SK-N-SH (cell line): ENCODE data around the gene STH. TPM values are rescaled to one million over a fixed set of nuclear protein-coding genes. Genes with fewer than 3 reads are reported as not detected.

Source experiments
- CTCF ChIA-PET: fragments of 300-600, 350-600 bp; formaldehyde crosslinking; extraction: SDS; loops from one replicate; lab custom pipeline; 2021; lab: Yijun Ruan, JAX
- POLR2A ChIA-PET: fragments of 350-600 bp; sonication (Branson Sonifier 250); formaldehyde crosslinking; extraction: SDS; loops from one replicate; lab custom pipeline; 2020; ENCODE audit warnings: antibody characterized with exemption, inconsistent platforms; lab: Yijun Ruan, JAX
- DNase-seq: peaks from one replicate; pipeline ENCODE4 v3.0.0; 2012
- H2AFZ ChIP-seq: fragments of 200-600 bp; sonication (generic); 2 replicates; pipeline ENCODE4 v1.8.1; 2016; ENCODE audit warnings: antibody characterized with exemption, mild to moderate bottlenecking, low read depth
- H3F3A ChIP-seq: fragments of 200-600 bp; sonication (generic); replicated peaks from 2 replicates; pipeline ENCODE3; 2016; ENCODE audit warnings: antibody characterized with exemption, mild to moderate bottlenecking; ENCODE audit not compliant: insufficient read depth
- H3K27ac ChIP-seq, 2 experiments: fragments of 200-500 bp in 1 of 2; fragments of 200-600 bp in 1 of 2; sonication (Bioruptor generic) in 1 of 2; sonication (generic), shearing (Covaris generic) in 1 of 2; 2 replicates each; pipeline versions ENCODE4 v1.5.1 to v1.6.1; 2014 to 2016; ENCODE audit warnings: low read depth in 2 of 2, inconsistent platforms in 1 of 2, low read length in 1 of 2, mild to moderate bottlenecking in 1 of 2, mixed read lengths in 1 of 2
- H3K27me3 ChIP-seq: fragments of 200-600 bp; sonication (generic), shearing (Covaris generic); 2 replicates; pipeline ENCODE4 v1.6.1; 2016; ENCODE audit warnings: mixed run types; ENCODE audit not compliant: insufficient read depth
- H3K36me3 ChIP-seq, 2 experiments: fragments of 200-500 bp in 1 of 2; fragments of 200-600 bp in 1 of 2; sonication (Bioruptor generic) in 1 of 2; sonication (generic) in 1 of 2; replicated peaks in 1 of 2; 2 replicates each; pipeline versions ENCODE3 to v1.5.1; 2014 to 2016; ENCODE audit warnings: low read length in 1 of 2, mild to moderate bottlenecking in 1 of 2; ENCODE audit not compliant: insufficient read depth in 2 of 2, control insufficient read depth in 1 of 2
- H3K4me1 ChIP-seq, 2 experiments: fragments of 200-500 bp in 1 of 2; fragments of 200-600 bp in 1 of 2; sonication (Bioruptor generic) in 1 of 2; sonication (generic), shearing (Covaris generic) in 1 of 2; 2 replicates each; pipeline versions ENCODE4 v1.5.1 to v1.6.1; 2014 to 2016; ENCODE audit warnings: low read depth in 1 of 2, low read length in 1 of 2, mixed run types in 1 of 2; ENCODE audit not compliant: insufficient read depth in 2 of 2, control insufficient read depth in 1 of 2
- H3K4me2 ChIP-seq: fragments of 200-600 bp; sonication (generic), shearing (Covaris generic); 2 replicates; pipeline ENCODE4 v1.6.1; 2017; ENCODE audit warnings: mixed run types
- H3K4me3 ChIP-seq, 2 experiments: fragments of 200-500 bp in 1 of 2; fragments of 200-600 bp in 1 of 2; sonication (Bioruptor generic) in 1 of 2; sonication (generic), shearing (Covaris generic) in 1 of 2; 2 replicates each; pipeline versions ENCODE4 v1.5.1 to v1.8.1; 2014 to 2016; ENCODE audit warnings: low read depth in 2 of 2, inconsistent platforms in 1 of 2, low read length in 1 of 2, mild to moderate bottlenecking in 1 of 2, mixed read lengths in 1 of 2, moderate library complexity in 1 of 2
- H3K79me2 ChIP-seq: fragments of 200-600 bp; sonication (generic); 2 replicates; pipeline ENCODE4 v1.8.1; 2017; ENCODE audit warnings: mild to moderate bottlenecking; ENCODE audit not compliant: insufficient read depth
- H3K9ac ChIP-seq: fragments of 200-600 bp; sonication (generic); 2 replicates; pipeline ENCODE4 v1.6.1; 2017; ENCODE audit warnings: mixed run types
- H3K9me2 ChIP-seq: fragments of 200-600 bp; sonication (generic); 2 replicates; pipeline ENCODE4 v1.6.1; 2017; ENCODE audit warnings: mixed run types
- H3K9me3 ChIP-seq: fragments of 200-600 bp; sonication (generic); 2 replicates; pipeline ENCODE4 v1.6.1; 2017; ENCODE audit warnings: mixed run types, mild to moderate bottlenecking, moderate library complexity
- H4K20me1 ChIP-seq: fragments of 200-600 bp; sonication (generic); 2 replicates; pipeline ENCODE4 v1.6.1; 2017; ENCODE audit warnings: mild to moderate bottlenecking, mixed run types; ENCODE audit not compliant: insufficient read depth
- CHD2 ChIP-seq: fragments of 150-350 bp; IDR thresholded peaks from 2 replicates; pipeline ENCODE4 v1.6.1; 2018; ENCODE audit warnings: low read length; ENCODE audit not compliant: partially characterized antibody
- CTCF ChIP-seq: fragments of 200-600 bp; sonication (generic); IDR thresholded peaks from 2 replicates; pipeline ENCODE4 v1.6.1; 2017; ENCODE audit warnings: antibody characterized with exemption, mild to moderate bottlenecking, moderate library complexity
- ELF1 ChIP-seq: IDR thresholded peaks from 2 replicates; pipeline ENCODE4 v1.4.0; 2012
- EP300 ChIP-seq, 2 experiments: IDR thresholded peaks; 2 replicates each; pipeline versions ENCODE4 v1.4.0 to v1.6.1; 2012; ENCODE audit warnings: borderline replicate concordance in 1 of 2, low read depth in 1 of 2, low read length in 1 of 2
- EZH2phosphoT487 ChIP-seq: fragments of 200-600 bp; sonication (generic); IDR thresholded peaks from 2 replicates; pipeline ENCODE4 v1.6.1; 2017; ENCODE audit warnings: low read depth, mixed run types, mild to moderate bottlenecking, antibody characterized with exemption, moderate library complexity, borderline replicate concordance
- FOSL2 ChIP-seq: IDR thresholded peaks from 2 replicates; pipeline ENCODE4 v1.4.0; 2012; ENCODE audit warnings: low read depth, mild to moderate bottlenecking, moderate library complexity, borderline replicate concordance
- FOXM1 ChIP-seq: IDR thresholded peaks from 2 replicates; pipeline ENCODE4 v1.4.0; 2012; ENCODE audit warnings: low read depth, mild to moderate bottlenecking
- JUND ChIP-seq: IDR thresholded peaks from 2 replicates; pipeline ENCODE4 v1.4.0; 2012
- MEF2A ChIP-seq: IDR thresholded peaks from 2 replicates; pipeline ENCODE4 v1.4.0; 2012; ENCODE audit warnings: low read depth, borderline replicate concordance
- RCOR1 ChIP-seq: fragments of 150-350 bp; IDR thresholded peaks from 2 replicates; pipeline ENCODE4 v1.6.1; 2017; ENCODE audit warnings: antibody characterized with exemption, low read length
- SIN3A ChIP-seq: IDR thresholded peaks from 2 replicates; pipeline ENCODE4 v1.6.1; 2012; ENCODE audit warnings: low read depth, mild to moderate bottlenecking, low read length, moderate library complexity, borderline replicate concordance
- YY1 ChIP-seq: IDR thresholded peaks from 2 replicates; pipeline ENCODE4 v1.4.0; 2012; ENCODE audit warnings: low read depth, mild to moderate bottlenecking
- ZBTB33 ChIP-seq: IDR thresholded peaks from 2 replicates; pipeline ENCODE4 v1.4.0; 2012; ENCODE audit warnings: low read depth, borderline replicate concordance
- WGBS: methylation state at CpG from one replicate; pipeline ENCODE4 v1.1.6; 2017; ENCODE audit warnings: low lambda C conversion rate; 5-methylcytosine and 5-hydroxymethylcytosine counted together
- polyA plus RNA-seq, 3 experiments: library from polyadenylated mRNA; depleted of rRNA; stranded (reverse); fragments of >200 nt; gene quantifications; 2 replicates each; pipeline ENCODE4 v1.2.3, GENCODE V29; 2012
- TF ChIP-seq, protein P1 (sequence below): fragments of 150-350 bp; IDR thresholded peaks from 2 replicates; pipeline ENCODE4 v1.6.1; 2017; ENCODE audit warnings: antibody characterized with exemption, low read length, low read depth, borderline replicate concordance

The STH gene
- polyA plus RNA-seq, 1 of the 3 experiments (the other 2 are of a cell fraction) = not detected

- Histone ChIP-seq H3K27ac (no peak overlapping the region), H4K20me1 (no peaks in the 10 kb centered on the region), H3K79me2 (no peaks in the 10 kb centered on the region), H3K36me3 (no peaks in the 10 kb centered on the region), H3K4me2 (no peak overlapping the region), H3F3A (no peaks in the 10 kb centered on the region), H3K27me3 (no peaks in the 10 kb centered on the region), H3K9ac (no peak overlapping the region), H3K4me1 (no peaks in the 10 kb centered on the region; a peak in 1 of 4 replicates), H3K9me2 (no peaks in the 10 kb centered on the region), H2AFZ (no peak overlapping the region), H3K9me3 (no peaks in the 10 kb centered on the region), H3K4me3 (no peak overlapping the region)
- ChIA-PET CTCF (interaction anchor here (2.3 kb wide), 1 partner anchor 26 kb away, joined by 13 read pairs; no protein-coding TSS in a partner anchor), POLR2A (no interaction called here)
- WGBS = 62% methylated on average over 8 of the region's 8 CpGs
- TF ChIP-seq ZBTB33 = no peak
- TF ChIP-seq CTCF = no peak
- no peak for TF ChIP-seq JUND
- TF ChIP-seq, protein P1, sequence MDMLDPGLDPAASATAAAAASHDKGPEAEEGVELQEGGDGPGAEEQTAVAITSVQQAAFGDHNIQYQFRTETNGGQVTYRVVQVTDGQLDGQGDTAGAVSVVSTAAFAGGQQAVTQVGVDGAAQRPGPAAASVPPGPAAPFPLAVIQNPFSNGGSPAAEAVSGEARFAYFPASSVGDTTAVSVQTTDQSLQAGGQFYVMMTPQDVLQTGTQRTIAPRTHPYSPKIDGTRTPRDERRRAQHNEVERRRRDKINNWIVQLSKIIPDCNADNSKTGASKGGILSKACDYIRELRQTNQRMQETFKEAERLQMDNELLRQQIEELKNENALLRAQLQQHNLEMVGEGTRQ = no peak
- no peak for TF ChIP-seq YY1
- no peak for TF ChIP-seq EP300 (IDR thresholded peaks at IDR 0.05; ENCODE audit: borderline replicate concordance in 1 of 2, low read depth in 1 of 2, low read length in 1 of 2)
- no peak for TF ChIP-seq SIN3A
- no peak for TF ChIP-seq RCOR1
- no peak for TF ChIP-seq FOXM1
- no peak for TF ChIP-seq FOSL2
- TF ChIP-seq ELF1 = no peak
- TF ChIP-seq EZH2phosphoT487 = no peak
- no peak for TF ChIP-seq CHD2
- TF ChIP-seq MEF2A = no peak
- no peak for DNase-seq
Observed at GRCh38 chr17:45975640-45976295, 23.3 kb upstream of the STH start.
